ENCODE measurements around the gene PODXL2.
A peak's percentile ranks its signal among the peaks of the same experiment; 100 is the strongest.

Gene PODXL2

GRCh38 chr3:127691974-127692373 lies 63.0 kb downstream of the PODXL2 start:
- no peak overlapping the region for H3K4me2 ChIP-seq (ENCODE audit: low read length)
- H3K14ac ChIP-seq (ENCODE audit: low read length), result no peak overlapping the region
- no peak for DNase-seq
- no peaks in the 10 kb centered on the region for H3K27me3 ChIP-seq (ENCODE audit: insufficient read depth, low read length)
- no peak overlapping the region for H2BK120ac ChIP-seq (ENCODE audit: insufficient read depth, low read length, poor library complexity)
- no CpG with 5 or more reads among the region's 6 CpGs for WGBS (ENCODE audit: extremely low coverage, insufficient coverage, insufficient read length)
- H3K23ac ChIP-seq (ENCODE audit: low read length), result no peak overlapping the region
- H2BK5ac ChIP-seq (ENCODE audit: low read depth, low read length, poor library complexity), result no peak overlapping the region
- peaks cover 2% of the 10 kb centered on the region for H3K9me3 ChIP-seq (ENCODE audit: insufficient read depth, low read depth, low read length)
- no peak overlapping the region for H3K18ac ChIP-seq (ENCODE audit: low read length)
- H3K79me2 ChIP-seq (ENCODE audit: control insufficient read depth, insufficient read depth, low read length, poor library complexity), result peaks cover 3% of the 10 kb centered on the region
- H3K27ac ChIP-seq (ENCODE audit: low read depth, low read length), result no peak overlapping the region
- H3K4ac ChIP-seq (ENCODE audit: low read depth, low read length), result no peak overlapping the region
- H4K91ac ChIP-seq (ENCODE audit: low read depth, low read length), result no peak overlapping the region
- H3K9ac ChIP-seq (ENCODE audit: low read length), result no peak overlapping the region
- H4K8ac ChIP-seq (ENCODE audit: low read depth, low read length), result no peak overlapping the region
- no peak overlapping the region for H2AK5ac ChIP-seq (ENCODE audit: low read length)
- peaks cover 15 to 33% of the 10 kb centered on the region in 2 experiments for H3K4me1 ChIP-seq (ENCODE audit: control insufficient read depth in 1 of 2, insufficient read depth in 2 of 2, low read length in 2 of 2)
- no peak overlapping the region for H2AFZ ChIP-seq (ENCODE audit: insufficient read depth, low read length, poor library complexity)
- H2BK12ac ChIP-seq (ENCODE audit: low read length), result no peak overlapping the region
- H3K79me1 ChIP-seq (ENCODE audit: low read length), result peaks cover 15% of the 10 kb centered on the region
- no peaks in the 10 kb centered on the region for H3K36me3 ChIP-seq (ENCODE audit: control insufficient read depth in 1 of 2, insufficient read depth in 2 of 2, low read length in 2 of 2)
- H4K12ac ChIP-seq (ENCODE audit: low read depth, low read length), result no peak overlapping the region
- no peak overlapping the region for H3K4me3 ChIP-seq (ENCODE audit: low read depth, low read length)

DNA sequence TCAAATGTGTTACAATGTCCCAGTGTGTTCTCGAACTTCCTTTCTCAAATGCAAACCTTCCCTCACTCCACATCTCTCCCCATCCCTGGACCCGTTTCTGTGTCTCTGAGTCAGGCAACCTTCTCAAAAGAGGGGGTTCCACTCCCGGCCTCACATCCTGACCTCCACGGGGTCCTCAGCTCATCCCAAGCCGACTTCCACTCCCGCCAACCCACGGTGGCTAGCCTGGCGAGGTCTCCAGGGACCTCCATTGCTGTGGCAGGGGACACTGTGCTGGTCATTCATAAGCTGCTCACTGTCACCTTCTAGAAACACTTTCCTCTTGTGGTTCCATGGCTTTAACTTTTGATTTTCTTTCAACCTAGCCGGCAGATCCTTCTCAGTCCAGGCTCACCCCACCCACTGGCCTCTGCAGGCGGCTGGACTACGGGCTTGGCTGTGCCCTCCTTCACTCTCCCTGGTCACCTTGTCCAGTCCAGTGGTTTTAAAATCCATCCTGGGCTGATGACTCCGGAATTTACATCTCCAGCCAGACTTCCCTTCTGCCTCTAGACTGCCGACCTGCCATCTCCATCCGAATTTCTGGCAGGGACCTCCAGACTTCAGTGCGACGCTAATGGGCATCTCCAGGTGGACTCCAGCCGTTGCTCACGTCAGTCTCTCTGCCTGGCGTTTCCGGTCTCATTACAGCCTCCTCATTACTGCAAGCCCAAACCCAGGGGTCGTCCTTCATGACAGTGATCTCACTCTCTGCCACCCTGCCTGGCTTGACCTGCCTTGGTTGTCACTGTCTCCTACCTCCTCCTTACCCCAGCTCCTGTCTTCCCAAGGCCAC lies 63.7 kb downstream of the PODXL2 start:
- Histone ChIP-seq H2AFZ (ENCODE audit: insufficient read depth, low read length, poor library complexity) (no peak overlapping the region), H2BK5ac (ENCODE audit: low read depth, low read length, poor library complexity) (no peak overlapping the region), H2AK5ac (ENCODE audit: low read length) (no peak overlapping the region), H3K23ac (ENCODE audit: low read length) (no peak overlapping the region), H3K9ac (ENCODE audit: low read length) (no peak overlapping the region), H3K14ac (ENCODE audit: low read length) (no peak overlapping the region), H4K12ac (ENCODE audit: low read depth, low read length) (no peak overlapping the region), H2BK120ac (ENCODE audit: insufficient read depth, low read length, poor library complexity) (no peak overlapping the region), H3K18ac (ENCODE audit: low read length) (no peak overlapping the region), H3K36me3 (ENCODE audit: control insufficient read depth in 1 of 2, insufficient read depth in 2 of 2, low read length in 2 of 2) (no peaks in the 10 kb centered on the region), H3K27ac (ENCODE audit: low read depth, low read length) (no peak overlapping the region), H3K79me2 (ENCODE audit: control insufficient read depth, insufficient read depth, low read length, poor library complexity) (peaks cover 3% of the 10 kb centered on the region), H4K91ac (ENCODE audit: low read depth, low read length) (no peak overlapping the region), H3K27me3 (ENCODE audit: insufficient read depth, low read length) (no peaks in the 10 kb centered on the region), H2BK12ac (ENCODE audit: low read length) (no peak overlapping the region), H3K79me1 (ENCODE audit: low read length) (peaks cover 18% of the 10 kb centered on the region), H4K8ac (ENCODE audit: low read depth, low read length) (no peak overlapping the region), H3K4me1 (ENCODE audit: control insufficient read depth in 1 of 2, insufficient read depth in 2 of 2, low read length in 2 of 2) (peaks cover 16 to 37% of the 10 kb centered on the region in 2 experiments), H3K4ac (ENCODE audit: low read depth, low read length) (no peak overlapping the region), H3K4me3 (ENCODE audit: low read depth, low read length) (no peak overlapping the region), H3K4me2 (ENCODE audit: low read length) (no peak overlapping the region), H3K9me3 (ENCODE audit: insufficient read depth, low read depth, low read length) (peaks cover 2% of the 10 kb centered on the region)
- no peak for DNase-seq
- no CpG with 5 or more reads among the region's 21 CpGs for WGBS (ENCODE audit: extremely low coverage, insufficient coverage, insufficient read length)

DNA sequence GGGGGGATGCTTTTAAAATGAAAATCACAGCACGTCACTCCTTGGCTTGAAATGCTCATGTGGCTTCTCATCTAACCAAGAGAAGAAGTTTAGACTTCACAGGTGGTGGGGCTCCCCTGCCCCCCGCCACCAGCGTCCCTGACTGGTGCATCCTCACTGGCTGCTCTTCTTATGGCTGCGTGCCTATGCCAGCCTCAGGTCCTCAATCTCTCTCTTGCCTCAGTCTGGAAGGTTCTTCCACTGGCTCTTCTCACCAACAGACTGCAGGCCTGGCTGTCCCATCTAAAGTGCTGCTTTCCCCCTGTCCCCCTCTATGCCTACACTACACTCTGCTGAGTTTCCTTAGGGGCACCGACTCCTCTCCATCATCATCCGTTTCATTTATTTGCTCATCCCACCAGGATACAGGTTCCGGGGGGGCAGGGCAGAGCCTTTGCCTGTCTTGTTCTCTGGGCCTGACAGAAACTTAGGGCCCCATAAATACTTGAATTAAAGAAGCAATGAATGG lies 64.4 kb downstream of the PODXL2 start:
- Histone ChIP-seq H4K8ac (ENCODE audit: low read depth, low read length) (no peak overlapping the region), H3K14ac (ENCODE audit: low read length) (no peak overlapping the region), H3K27me3 (ENCODE audit: insufficient read depth, low read length) (no peaks in the 10 kb centered on the region), H4K91ac (ENCODE audit: low read depth, low read length) (no peak overlapping the region), H3K4me2 (ENCODE audit: low read length) (no peak overlapping the region), H3K79me2 (ENCODE audit: control insufficient read depth, insufficient read depth, low read length, poor library complexity) (peaks cover 3% of the 10 kb centered on the region), H2BK5ac (ENCODE audit: low read depth, low read length, poor library complexity) (no peak overlapping the region), H3K36me3 (ENCODE audit: control insufficient read depth in 1 of 2, insufficient read depth in 2 of 2, low read length in 2 of 2) (no peaks in the 10 kb centered on the region), H2BK12ac (ENCODE audit: low read length) (no peak overlapping the region), H3K4me1 (ENCODE audit: control insufficient read depth in 1 of 2, insufficient read depth in 2 of 2, low read length in 2 of 2) (peaks cover 16 to 37% of the 10 kb centered on the region in 2 experiments), H4K12ac (ENCODE audit: low read depth, low read length) (no peak overlapping the region), H2AK5ac (ENCODE audit: low read length) (no peak overlapping the region), H3K18ac (ENCODE audit: low read length) (no peak overlapping the region), H3K4me3 (ENCODE audit: low read depth, low read length) (no peak overlapping the region), H3K9me3 (ENCODE audit: insufficient read depth, low read depth, low read length) (no peaks in the 10 kb centered on the region), H2BK120ac (ENCODE audit: insufficient read depth, low read length, poor library complexity) (no peak overlapping the region), H3K23ac (ENCODE audit: low read length) (no peak overlapping the region), H3K79me1 (ENCODE audit: low read length) (peaks cover 18% of the 10 kb centered on the region), H3K27ac (ENCODE audit: low read depth, low read length) (no peak overlapping the region), H3K9ac (ENCODE audit: low read length) (no peak overlapping the region), H2AFZ (ENCODE audit: insufficient read depth, low read length, poor library complexity) (no peak overlapping the region), H3K4ac (ENCODE audit: low read depth, low read length) (no peak overlapping the region)
- WGBS (ENCODE audit: extremely low coverage, insufficient coverage, insufficient read length), result no CpG with 5 or more reads among the region's 7 CpGs
- DNase-seq, result no peak

- Histone ChIP-seq H4K91ac (ENCODE audit: low read depth, low read length) (no peak overlapping the region), H2BK5ac (ENCODE audit: low read depth, low read length, poor library complexity) (no peak overlapping the region), H3K9me3 (ENCODE audit: insufficient read depth, low read depth, low read length) (no peaks in the 10 kb centered on the region), H3K9ac (ENCODE audit: low read length) (no peak overlapping the region), H3K79me1 (ENCODE audit: low read length) (peaks cover 13% of the 10 kb centered on the region), H3K4me2 (ENCODE audit: low read length) (no peak overlapping the region), H3K36me3 (ENCODE audit: control insufficient read depth in 1 of 2, insufficient read depth in 2 of 2, low read length in 2 of 2) (no peaks in the 10 kb centered on the region), H3K79me2 (ENCODE audit: control insufficient read depth, insufficient read depth, low read length, poor library complexity) (peaks cover under 1% of the 10 kb centered on the region), H2BK12ac (ENCODE audit: low read length) (no peak overlapping the region), H3K23ac (ENCODE audit: low read length) (no peak overlapping the region), H3K4me1 (ENCODE audit: control insufficient read depth in 1 of 2, insufficient read depth in 2 of 2, low read length in 2 of 2) (peaks cover 11 to 27% of the 10 kb centered on the region in 2 experiments), H2AK5ac (ENCODE audit: low read length) (no peak overlapping the region), H3K4ac (ENCODE audit: low read depth, low read length) (no peak overlapping the region), H2BK120ac (ENCODE audit: insufficient read depth, low read length, poor library complexity) (no peak overlapping the region), H2AFZ (ENCODE audit: insufficient read depth, low read length, poor library complexity) (no peak overlapping the region), H4K8ac (ENCODE audit: low read depth, low read length) (no peak overlapping the region), H3K27me3 (ENCODE audit: insufficient read depth, low read length) (no peaks in the 10 kb centered on the region), H3K18ac (ENCODE audit: low read length) (no peak overlapping the region), H3K4me3 (ENCODE audit: low read depth, low read length) (no peak overlapping the region), H3K14ac (ENCODE audit: low read length) (no peak overlapping the region), H3K27ac (ENCODE audit: low read depth, low read length) (no peak overlapping the region), H4K12ac (ENCODE audit: low read depth, low read length) (no peak overlapping the region)
- peak in 1 of 2 donors; percentile 35 for DNase-seq
- WGBS (ENCODE audit: extremely low coverage, insufficient coverage, insufficient read length), result no CpG with 5 or more reads among the region's 17 CpGs
These were observed 65.7 kb downstream of the PODXL2 start for GRCh38 chr3:127694467-127695215.

All from trophoblast cell (in vitro differentiated cells and primary cell).